ENCODE results near the gene SAMD14.

The SAMD14 gene
- total RNA-seq, result 0 to 0.30 reads per million in 2 experiments

DNA sequence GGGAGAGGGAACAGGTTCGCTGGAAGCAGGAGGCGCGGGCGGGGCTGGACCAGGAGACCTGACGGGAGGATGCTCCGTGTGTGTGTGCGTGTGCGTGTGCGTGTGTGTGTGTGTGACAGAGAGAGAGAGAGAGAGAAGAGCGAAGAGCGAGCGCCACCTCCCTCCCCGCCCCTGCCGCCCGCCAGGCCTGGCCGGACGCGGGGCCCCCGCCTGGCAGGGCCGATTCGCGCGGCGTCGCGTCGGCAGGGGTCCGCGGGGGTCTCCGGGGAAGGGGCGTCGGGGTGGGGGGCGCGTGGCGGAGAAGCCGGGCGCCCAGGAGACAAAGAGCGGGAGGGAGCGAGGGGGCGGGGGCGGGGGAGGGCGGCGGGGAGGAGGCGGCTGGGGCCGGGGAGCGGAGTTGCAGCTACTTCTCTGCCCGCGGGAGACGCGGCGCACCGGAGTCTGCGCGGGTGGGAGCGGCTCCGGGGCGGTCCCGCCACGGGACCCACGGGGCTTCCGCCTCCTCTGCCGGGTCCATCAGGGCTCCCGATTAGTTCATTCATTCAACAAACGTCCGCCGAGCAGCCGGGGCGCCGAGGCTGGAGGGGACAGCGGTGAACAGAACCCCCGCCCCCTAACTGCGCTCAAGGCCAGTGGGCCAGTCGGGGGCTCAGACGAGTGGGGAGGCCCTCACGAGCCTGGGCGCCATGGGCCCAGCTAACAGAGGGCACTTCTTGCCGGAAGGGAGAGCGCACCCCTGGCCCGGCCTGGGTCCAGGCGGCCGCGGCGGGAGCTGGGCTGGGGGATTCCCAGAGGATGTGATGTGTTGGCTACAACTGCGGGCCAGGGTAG is at the start of gene SAMD14:
SAMD14 (minus strand) TSS at position 433 of the 831 bp plus-strand sequence. CDS start 5,201 bp downstream, outside the sequence.
- peak; percentile 29 for DNase-seq (ENCODE audit: low read depth)

- DNase-seq (ENCODE audit: low read depth), result no peak
Observed at GRCh38 chr17:50177983-50178834, 48.2 kb upstream of the SAMD14 start.

DNA sequence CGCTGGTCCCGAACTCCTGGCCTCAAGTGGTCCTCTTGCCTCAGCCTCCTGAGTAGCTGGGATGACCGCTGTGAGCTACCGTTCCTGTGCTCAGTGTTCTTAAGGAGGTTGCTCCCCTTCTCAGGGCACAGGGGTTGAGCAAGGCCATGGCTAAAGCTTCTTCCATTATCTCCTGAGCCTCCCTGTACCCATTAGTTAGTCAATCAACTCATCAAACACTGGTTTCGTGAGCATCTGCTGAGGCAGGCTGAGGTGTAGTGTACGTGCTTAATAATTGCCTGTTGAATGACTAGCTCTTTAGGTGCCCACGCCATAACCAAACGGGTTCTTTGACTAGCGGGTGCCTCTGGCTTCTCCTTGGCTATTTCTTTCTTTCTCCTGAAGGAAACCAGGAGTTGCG is 47.5 kb upstream of the SAMD14 start:
- no peak for DNase-seq (ENCODE audit: low read depth)

- DNase-seq (ENCODE audit: low read depth), result no peak
Observed at GRCh38 chr17:50176559-50177357, 46.8 kb upstream of the SAMD14 start.

DNA sequence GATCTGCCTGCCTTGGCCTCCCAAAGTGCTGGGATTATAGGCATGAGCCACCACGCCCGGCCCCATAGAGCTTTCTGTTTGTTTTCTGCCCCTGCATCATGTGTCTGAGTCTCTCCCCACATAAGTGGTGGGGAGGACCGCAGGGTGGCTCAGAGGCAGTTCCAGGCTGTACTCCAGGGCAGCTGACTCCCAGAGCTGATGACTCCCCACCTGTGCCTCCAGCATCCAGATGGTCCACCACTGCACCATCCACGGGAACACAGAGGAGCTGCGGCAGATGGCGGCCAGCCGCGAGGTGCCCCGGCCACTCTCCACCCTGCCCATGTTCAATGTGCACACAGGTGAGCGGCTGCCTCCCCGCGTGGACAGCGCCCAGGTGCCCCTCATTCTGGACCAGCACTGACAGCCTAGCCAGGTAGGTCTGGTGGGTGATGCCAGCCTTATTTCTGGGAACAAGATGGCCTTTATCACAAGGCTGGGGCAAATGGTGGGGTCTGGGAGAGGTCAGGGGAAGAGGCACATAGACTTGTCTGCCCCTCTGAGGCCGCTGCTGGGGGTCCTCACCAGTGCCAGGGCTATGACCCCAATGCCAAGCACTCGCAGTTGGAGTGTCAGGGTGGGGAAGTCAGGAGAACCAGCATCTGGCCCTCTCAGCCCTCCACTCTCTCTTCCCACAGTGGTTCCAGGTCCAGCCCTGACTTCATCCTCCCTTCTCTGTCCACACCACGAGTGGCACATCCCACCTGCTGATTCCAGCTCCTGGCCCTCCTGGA is 45.3 kb upstream of the SAMD14 start:
- DNase-seq (ENCODE audit: low read depth), result no peak

- no peak for DNase-seq (ENCODE audit: low read depth)
Observed at GRCh38 chr17:50174444-50174843, 44.5 kb upstream of the SAMD14 start.

DNA sequence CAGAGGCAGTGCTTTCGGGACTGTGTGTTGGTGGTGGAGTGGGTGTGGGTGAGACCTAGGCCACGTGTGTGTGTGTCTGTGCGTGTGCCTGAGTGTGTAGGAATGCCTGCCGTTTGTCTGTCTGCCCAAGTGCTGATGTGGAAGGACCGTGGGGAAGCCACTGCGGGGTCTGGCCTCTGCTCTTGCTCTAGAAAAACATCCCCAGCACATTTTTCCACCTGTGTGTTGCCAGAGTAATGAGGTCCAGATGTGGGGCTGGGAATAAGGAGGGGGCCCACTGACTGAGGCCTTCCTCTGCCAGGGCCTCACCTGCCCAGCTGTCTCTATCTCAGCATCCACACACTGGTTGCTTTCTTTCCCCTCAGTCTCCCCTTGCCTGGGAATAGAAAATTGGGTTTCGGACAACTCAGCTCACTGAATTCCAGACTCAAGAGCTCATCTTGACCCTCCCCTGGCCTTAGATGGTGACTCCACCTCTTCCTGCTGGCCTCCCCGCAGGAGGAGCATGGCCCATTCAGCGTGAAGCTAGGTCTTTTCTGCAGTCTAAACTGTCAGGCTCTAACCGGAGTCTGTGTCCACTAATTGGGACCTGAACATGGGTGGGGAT is 43.5 kb upstream of the SAMD14 start:
- DNase-seq (ENCODE audit: low read depth), result no peak

GRCh38 chr17:50172936-50173334 is 43.0 kb upstream of the SAMD14 start:
- no peak for DNase-seq (ENCODE audit: low read depth)

GRCh38 chr17:50172130-50172529 is 42.2 kb upstream of the SAMD14 start:
- no peak for DNase-seq (ENCODE audit: low read depth)

- DNase-seq (ENCODE audit: low read depth), result no peak
Observed at GRCh38 chr17:50171371-50172071, 41.6 kb upstream of the SAMD14 start.

DNA sequence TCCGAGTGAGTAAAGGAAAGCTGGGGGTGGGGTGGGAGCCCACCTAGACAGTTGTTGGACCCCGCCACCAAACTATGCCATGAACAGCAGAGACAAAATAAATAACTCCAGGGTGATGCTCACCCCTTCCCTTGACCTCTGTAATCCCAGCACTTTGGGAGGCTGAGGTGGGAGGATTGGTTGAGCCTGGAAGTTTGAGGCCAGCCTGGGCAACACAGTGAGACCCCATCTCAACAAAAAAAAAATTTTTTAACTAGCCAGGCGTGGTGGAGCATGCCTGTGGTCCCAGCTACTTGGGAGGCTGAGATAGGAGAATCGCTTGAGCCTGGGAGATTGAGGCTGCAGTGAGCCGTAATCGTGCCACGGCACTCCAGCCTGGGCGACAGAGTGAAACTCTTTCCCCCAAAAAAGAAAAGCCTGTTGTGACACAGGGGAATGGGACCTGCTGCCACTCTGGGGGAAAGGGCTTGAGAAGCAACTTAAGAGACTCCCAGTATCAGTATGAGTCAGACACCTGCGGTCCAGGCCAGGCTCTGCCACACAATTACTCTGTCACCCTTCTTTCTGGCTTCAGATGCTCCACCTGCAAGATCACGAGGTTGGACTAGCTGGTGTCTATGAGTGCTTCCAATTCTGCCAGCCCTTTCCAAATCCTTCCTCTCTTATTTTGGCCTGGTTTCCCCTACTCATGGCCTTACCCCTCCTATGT is 40.9 kb upstream of the SAMD14 start:
- no peak for DNase-seq (ENCODE audit: low read depth)

- DNase-seq (ENCODE audit: low read depth), result no peak
Observed at GRCh38 chr17:50169881-50170459, 40.0 kb upstream of the SAMD14 start.

GRCh38 chr17:50169121-50169764 is 39.3 kb upstream of the SAMD14 start:
- peak; percentile 34 for DNase-seq (ENCODE audit: low read depth)

DNA sequence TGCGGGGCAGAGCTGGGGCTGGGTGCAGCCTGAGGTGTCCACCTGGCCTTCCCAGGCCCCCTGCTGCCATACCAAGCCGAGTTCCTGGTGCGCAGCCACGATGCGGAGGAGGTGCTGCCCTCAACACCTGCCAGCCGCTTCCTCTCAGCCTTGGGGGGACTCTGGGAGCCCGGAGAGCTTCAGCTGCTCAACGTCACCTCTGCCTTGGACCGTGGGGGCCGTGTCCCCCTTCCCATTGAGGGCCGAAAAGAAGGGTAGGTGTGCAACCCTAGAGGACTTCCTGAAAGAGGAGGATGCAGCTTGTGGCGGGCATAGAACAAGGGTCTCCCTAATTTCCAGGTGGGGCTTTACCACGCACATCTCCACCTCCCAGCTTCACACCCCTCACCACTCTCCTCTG is 38.4 kb upstream of the SAMD14 start:
- no peak for DNase-seq (ENCODE audit: low read depth)

DNA sequence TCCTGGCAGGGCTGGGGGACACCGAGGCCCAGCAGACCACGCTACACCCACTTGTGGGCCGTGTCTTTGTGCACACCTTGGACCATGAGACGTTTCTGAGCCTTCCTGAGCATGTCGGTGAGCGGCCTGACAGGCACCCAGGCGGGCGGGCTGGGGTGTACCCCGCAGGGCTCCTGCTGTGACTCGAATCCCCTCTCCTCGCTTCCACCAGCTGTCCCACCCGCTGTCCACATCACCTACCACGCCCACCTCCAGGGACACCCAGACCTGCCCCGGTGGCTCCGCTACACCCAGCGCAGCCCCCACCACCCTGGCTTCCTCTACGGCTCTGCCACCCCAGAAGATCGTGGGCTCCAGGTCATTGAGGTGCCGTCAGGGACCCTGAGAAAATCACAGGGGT is 37.4 kb upstream of the SAMD14 start:
- DNase-seq (ENCODE audit: low read depth), result no peak

GRCh38 chr17:50166518-50167181 is 36.7 kb upstream of the SAMD14 start:
- DNase-seq (ENCODE audit: low read depth), result no peak

GRCh38 chr17:50165867-50166517 is 36.0 kb upstream of the SAMD14 start, which contains the start of gene SGCA:
Gene SGCA, plus strand, starts transcription at chr17:50166005. Its CDS starts 36 bp downstream, at chr17:50166041.
- no peak for DNase-seq (ENCODE audit: low read depth)
